ENCODE data around the gene SNAP91. TPM values are rescaled to one million over a fixed set of nuclear protein-coding genes. Genes with fewer than 3 reads are reported as not detected.

Gene SNAP91
- total RNA-seq, 1 donor, result not detected

Other genes with a start within 250 kb of the SNAP91 start
- 0.10 TPM for gene PRSS35, start 196.6 kb downstream of the SNAP91 start, total RNA-seq
- gene RIPPLY2, start 144.3 kb upstream of the SNAP91 start, total RNA-seq, result under 0.01 TPM
- gene CYB5R4, start 150.6 kb upstream of the SNAP91 start, total RNA-seq, result 26.7 TPM

All from mononuclear cell (primary cell).